Measurements from ENCODE around the gene CRHR2.
A peak's percentile ranks its signal among the peaks of the same experiment; 100 is the strongest.
"Not testable (repeated sequence)": the region's sequence is repeated elsewhere in the genome, so short reads cannot be mapped to it uniquely, and the experiment has no call there.

The CRHR2 gene

GRCh38 chr7:30682212-30683083 is at the start of gene CRHR2:
Gene CRHR2, minus strand, starts transcription at chr7:30682456. Its CDS starts 176 bp downstream, at chr7:30682280.
- DNase-seq, result peak; percentile 43

- DNase-seq, result no peak
These were observed 49.3 kb upstream of the CRHR2 start for GRCh38 chr7:30731581-30731980.

- DNase-seq, result no peak
These were observed 48.7 kb upstream of the CRHR2 start for GRCh38 chr7:30730996-30731395.

- no peak for DNase-seq
These were observed 47.8 kb upstream of the CRHR2 start for GRCh38 chr7:30730097-30730496.

GRCh38 chr7:30729642-30730041 is 47.4 kb upstream of the CRHR2 start:
- DNase-seq, result no peak

- no peak for DNase-seq
These were observed 46.4 kb upstream of the CRHR2 start for GRCh38 chr7:30728591-30729100.

- no peak for DNase-seq
These were observed 45.0 kb upstream of the CRHR2 start for GRCh38 chr7:30727061-30727945.

GRCh38 chr7:30726296-30727006 is 44.2 kb upstream of the CRHR2 start:
- DNase-seq, result no peak

GRCh38 chr7:30723776-30724175 is 41.5 kb upstream of the CRHR2 start:
- DNase-seq, result no peak

- DNase-seq, result no peak
These were observed 40.4 kb upstream of the CRHR2 start for GRCh38 chr7:30722671-30723070.

- DNase-seq, result no peak
These were observed 39.9 kb upstream of the CRHR2 start for GRCh38 chr7:30722187-30722586.

GRCh38 chr7:30721211-30721610 is 39.0 kb upstream of the CRHR2 start:
- DNase-seq, result no peak

- not testable (repeated sequence) for DNase-seq
These were observed 37.2 kb upstream of the CRHR2 start for GRCh38 chr7:30719434-30719833.

GRCh38 chr7:30717181-30717580 is 34.9 kb upstream of the CRHR2 start:
- no peak for DNase-seq

- DNase-seq, result no peak
These were observed 31.9 kb upstream of the CRHR2 start for GRCh38 chr7:30714129-30714528.

GRCh38 chr7:30713392-30713791 is 31.1 kb upstream of the CRHR2 start:
- DNase-seq, result no peak

GRCh38 chr7:30710669-30711068 is 28.4 kb upstream of the CRHR2 start:
- no peak for DNase-seq

- DNase-seq, result no peak
These were observed 27.3 kb upstream of the CRHR2 start for GRCh38 chr7:30709549-30709948.

- DNase-seq, result no peak
These were observed 26.7 kb upstream of the CRHR2 start for GRCh38 chr7:30708983-30709382.

GRCh38 chr7:30708412-30708811 is 26.2 kb upstream of the CRHR2 start:
- no peak for DNase-seq

- DNase-seq, result no peak
These were observed 25.4 kb upstream of the CRHR2 start for GRCh38 chr7:30707391-30708357.

- no peak for DNase-seq
These were observed 24.7 kb upstream of the CRHR2 start for GRCh38 chr7:30706908-30707307.

Data from activated CD8-positive, alpha-beta memory T cell treated with anti-CD3 and anti-CD28 coated beads, Interleukin-2, amount 50 U/mL, for 4 hours (primary cell).